ENCODE data around the gene CAPN12.

Gene CAPN12

DNA sequence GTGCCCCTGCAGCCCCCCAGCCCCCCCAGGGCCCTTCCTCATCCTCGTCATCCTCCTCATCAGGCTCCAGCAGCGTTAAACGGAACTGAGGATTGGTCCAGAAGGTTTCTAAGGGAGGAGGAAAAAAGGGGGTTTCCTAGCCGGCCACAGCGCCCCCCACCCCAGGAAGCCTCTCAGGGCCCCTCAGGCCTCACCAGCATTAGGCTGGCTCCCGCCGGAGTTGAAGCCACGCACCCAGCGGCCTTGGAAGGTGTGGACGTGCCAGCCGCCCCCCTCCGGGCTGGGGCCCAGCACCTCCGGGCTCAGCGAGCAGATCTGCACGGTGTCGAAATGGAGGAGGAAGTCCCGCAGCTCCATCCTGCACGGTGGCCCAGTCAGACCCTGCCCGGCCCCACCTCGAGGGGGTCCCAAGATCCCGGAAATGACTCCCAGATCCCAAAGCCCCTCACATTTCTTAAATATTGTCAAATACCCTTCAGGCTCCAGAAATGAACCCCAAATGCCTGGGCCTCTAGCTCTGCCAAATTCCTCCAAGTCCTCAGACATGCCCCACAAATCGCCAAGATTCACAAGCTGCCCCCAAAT lies 6.9 kb downstream of the CAPN12 start:
- DNase-seq: no peak

DNA sequence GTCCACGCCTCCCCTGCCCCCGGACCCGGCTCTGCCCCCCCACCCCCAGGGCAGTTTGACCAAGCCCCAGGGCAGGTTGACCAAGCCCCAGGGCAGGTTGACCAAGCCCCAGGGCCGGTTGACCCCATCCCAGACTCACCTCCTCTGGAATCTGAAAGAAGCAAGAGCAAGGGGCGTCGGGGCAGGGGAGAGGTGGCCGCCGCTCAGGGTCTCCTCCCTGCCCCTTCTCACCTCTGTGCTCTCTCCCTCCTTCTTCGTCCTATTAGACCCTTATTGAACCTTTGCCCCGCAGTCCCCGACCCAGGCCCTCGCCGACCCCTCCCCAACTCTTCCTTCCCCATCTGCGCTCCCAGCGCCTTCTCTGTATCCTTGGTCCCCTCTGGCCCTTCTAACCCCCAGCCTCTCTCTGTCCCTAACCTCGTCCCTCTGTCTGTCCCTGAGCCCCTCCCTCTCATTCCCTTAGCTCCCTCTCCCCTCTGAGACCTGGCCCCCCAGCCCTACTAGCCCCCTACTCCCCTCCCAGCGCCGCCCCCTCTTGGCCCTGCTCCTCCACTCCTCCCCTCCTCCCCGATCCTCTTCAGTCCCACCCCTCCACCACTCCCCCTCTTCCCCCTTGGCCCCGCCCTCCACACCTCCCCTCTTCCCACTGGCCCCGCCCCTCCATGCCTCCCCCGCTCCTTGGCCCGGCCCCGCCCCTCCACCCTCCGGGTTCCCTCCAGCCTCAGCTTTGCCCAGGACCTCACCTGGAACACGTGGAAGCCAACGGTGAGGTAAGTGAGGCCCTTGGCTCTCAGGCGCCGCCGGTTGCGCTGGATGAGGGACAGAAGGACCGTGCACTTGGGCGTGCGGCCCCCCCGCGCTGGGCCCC lies 7.6 kb downstream of the CAPN12 start:
- DNase-seq: peak; percentile 21

- DNase-seq: peak; percentile 30
These were observed 8.2 kb downstream of the CAPN12 start for GRCh38 chr19:38736036-38736412.

GRCh38 chr19:38735257-38735686 lies 9.0 kb downstream of the CAPN12 start:
- no peak for DNase-seq

- DNase-seq: no peak
These were observed 9.6 kb downstream of the CAPN12 start for GRCh38 chr19:38734426-38735256.

DNA sequence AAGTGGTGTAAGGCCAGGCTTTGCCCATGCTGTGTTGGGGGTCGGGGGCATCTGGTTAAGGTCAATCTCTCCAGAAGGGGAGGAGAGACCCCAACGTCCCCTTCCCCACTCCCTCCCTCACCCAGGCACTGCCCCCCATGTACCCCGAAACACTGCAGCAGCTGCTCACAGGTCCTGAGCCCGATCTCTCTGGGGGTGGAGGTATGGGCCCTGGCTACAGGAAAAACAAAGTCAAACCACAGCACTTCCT lies 10.2 kb downstream of the CAPN12 start:
- DNase-seq: no peak

- DNase-seq: no peak
These were observed 10.6 kb downstream of the CAPN12 start for GRCh38 chr19:38733493-38734175.

DNA sequence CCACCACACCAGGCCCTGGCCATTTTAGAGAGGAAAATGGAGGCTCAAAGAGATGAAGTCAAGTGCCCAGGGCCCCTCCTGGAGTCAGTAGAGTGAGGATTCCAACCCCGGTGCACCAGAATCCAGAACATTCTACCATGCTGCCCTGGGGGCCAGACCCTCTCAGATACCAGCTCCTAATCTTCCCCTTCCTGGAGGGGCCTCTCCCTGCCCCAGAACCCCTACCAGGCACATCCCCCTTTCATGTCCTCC lies 11.1 kb downstream of the CAPN12 start:
- no peak for DNase-seq

GRCh38 chr19:38731654-38732301 lies 12.5 kb downstream of the CAPN12 start:
- DNase-seq: no peak

DNA sequence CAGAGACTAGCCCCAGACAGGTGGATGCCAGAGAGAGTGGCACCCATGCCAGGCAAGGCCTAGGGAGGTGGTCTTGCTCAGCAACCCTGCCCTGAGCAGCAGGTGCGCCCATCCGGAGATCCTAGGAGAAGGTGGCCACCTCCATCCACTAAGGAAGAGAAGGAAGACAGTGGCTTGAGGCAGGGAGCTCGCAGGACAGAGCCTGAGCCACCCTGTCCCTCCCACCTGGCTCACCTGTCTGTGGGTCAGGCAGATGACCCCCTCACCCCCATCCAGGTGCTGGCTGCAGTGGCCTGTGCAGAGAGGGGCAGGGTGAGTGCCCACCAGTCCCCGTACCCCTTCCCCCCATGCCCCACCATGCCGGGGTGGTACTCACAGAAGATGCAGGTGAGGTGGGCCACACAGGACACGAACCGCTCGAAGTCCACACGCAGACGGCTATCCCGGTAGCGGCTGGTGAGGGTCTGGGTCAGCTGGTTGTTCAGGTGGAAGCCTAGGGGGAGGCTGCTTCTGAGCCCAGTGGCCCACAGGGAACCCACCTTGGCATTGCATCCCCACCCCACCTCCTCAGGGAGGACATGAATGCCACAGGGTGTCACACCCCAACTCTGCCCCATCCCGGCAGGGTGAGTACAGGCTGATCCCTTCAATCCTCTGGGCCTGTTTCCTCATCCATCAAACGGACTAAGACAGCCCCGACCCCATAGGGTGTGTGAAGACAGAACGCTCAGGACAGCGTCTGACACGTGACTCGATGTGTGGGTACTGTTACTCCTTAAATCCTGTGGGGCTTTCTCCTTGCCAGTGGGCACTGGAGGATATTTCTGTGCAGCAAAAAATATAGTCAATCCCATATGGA lies 13.3 kb downstream of the CAPN12 start:
- DNase-seq: no peak

GRCh38 chr19:38730470-38730730 lies 13.9 kb downstream of the CAPN12 start:
- no peak for DNase-seq

DNA sequence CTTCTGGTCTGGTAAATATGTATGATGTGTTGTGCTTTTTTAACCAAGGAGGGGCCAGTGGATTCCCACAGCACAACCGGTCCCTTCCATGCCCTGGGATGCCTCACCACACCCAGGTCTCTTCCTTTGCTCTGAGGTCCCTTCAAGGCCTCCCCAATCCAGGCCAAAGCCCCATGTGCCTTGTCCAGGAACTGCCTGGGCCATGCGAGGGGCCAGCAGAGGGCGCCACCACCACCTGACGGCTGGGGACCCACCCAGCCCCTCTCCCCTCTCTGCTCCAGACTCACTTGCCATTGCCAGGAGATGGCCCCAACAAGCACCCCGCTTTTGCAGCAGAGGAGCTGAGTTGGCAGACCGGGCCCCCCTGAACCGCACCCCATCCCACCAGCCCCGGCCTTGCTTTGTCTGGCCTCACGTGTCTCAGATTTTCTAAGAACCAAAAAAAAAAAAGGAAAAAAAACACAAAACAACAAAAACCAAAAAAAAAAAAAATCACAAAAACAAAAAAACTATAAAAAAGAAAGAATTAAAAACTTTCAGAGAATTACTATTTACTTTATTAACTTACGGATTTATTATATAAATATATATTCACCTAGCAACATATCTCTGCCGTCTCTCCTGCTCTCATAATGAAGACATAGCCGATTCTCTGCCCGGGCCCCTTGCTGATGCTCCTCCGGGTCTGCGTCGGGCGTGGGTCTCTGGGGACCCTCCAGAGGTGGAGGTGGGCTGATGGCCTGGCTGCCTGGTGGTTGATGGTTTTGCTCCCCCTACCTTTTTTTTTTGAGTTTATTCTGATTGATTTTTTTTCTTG lies 14.4 kb downstream of the CAPN12 start:
- peak; percentile 74 for DNase-seq

GRCh38 chr19:38728752-38729541 lies 15.3 kb downstream of the CAPN12 start:
- DNase-seq: no peak

- no peak for DNase-seq
These were observed 16.2 kb downstream of the CAPN12 start for GRCh38 chr19:38727868-38728660.

- DNase-seq: no peak
These were observed 16.9 kb downstream of the CAPN12 start for GRCh38 chr19:38727306-38727867.

GRCh38 chr19:38726761-38727301 lies 17.4 kb downstream of the CAPN12 start:
- DNase-seq: no peak

- no peak for DNase-seq
These were observed 18.0 kb downstream of the CAPN12 start for GRCh38 chr19:38726284-38726673.

GRCh38 chr19:38725469-38726283 lies 18.6 kb downstream of the CAPN12 start:
- DNase-seq: no peak
